Liver (tissue), 9 donors: ENCODE results near the gene C3orf52. TPM values are rescaled to one million over a fixed set of nuclear protein-coding genes. Genes with fewer than 3 reads are reported as not detected.
"Not testable (repeated sequence)": the region's sequence is repeated elsewhere in the genome, so short reads cannot be mapped to it uniquely, and the experiment has no call there.

Experiments used
- DNase-seq: peaks from one replicate; pipeline ENCODE4 v3.0.0-alpha.2; 2017; ENCODE audit warnings: low spot score
- H3K27ac ChIP-seq, 2 donors: one replicate each; pipeline ENCODE4 v1.7.0; 2013; ENCODE audit warnings: inconsistent platforms in 2 of 2, low read length in 2 of 2, control low read depth in 1 of 2, low read depth in 1 of 2, mild to moderate bottlenecking in 1 of 2
- H3K27me3 ChIP-seq, 4 donors: one replicate each; pipeline versions ENCODE4 v1.6.1 to v1.7.0; 2013; ENCODE audit warnings: low read length in 3 of 4, inconsistent platforms in 1 of 4, mild to moderate bottlenecking in 1 of 4, moderate library complexity in 1 of 4; ENCODE audit not compliant: control insufficient read depth in 4 of 4, insufficient read depth in 4 of 4
- H3K36me3 ChIP-seq, 4 donors: one replicate each; pipeline versions ENCODE4 v1.6.1 to v1.7.0; 2013; ENCODE audit warnings: low read length in 3 of 4, mild to moderate bottlenecking in 3 of 4, low read depth in 1 of 4, moderate library complexity in 1 of 4; ENCODE audit not compliant: control insufficient read depth in 4 of 4, insufficient read depth in 3 of 4
- H3K4me1 ChIP-seq, 4 donors: one replicate each; pipeline versions ENCODE4 v1.6.1 to v1.7.0; 2013; ENCODE audit warnings: low read length in 3 of 4, mild to moderate bottlenecking in 3 of 4, moderate library complexity in 1 of 4; ENCODE audit not compliant: control insufficient read depth in 4 of 4, insufficient read depth in 4 of 4
- H3K4me3 ChIP-seq, 3 donors: one replicate each; pipeline versions ENCODE4 v1.6.1 to v1.7.0; 2013; ENCODE audit warnings: low read length in 3 of 3, control low read depth in 1 of 3, low read depth in 1 of 3, mild to moderate bottlenecking in 1 of 3
- H3K9ac ChIP-seq, 2 donors: one replicate each; pipeline ENCODE4 v1.7.0; 2013; ENCODE audit warnings: low read length in 2 of 2, mild to moderate bottlenecking in 2 of 2, moderate library complexity in 2 of 2, control low read depth in 1 of 2, low read depth in 1 of 2
- H3K9me3 ChIP-seq, 4 donors: one replicate each; pipeline versions ENCODE4 v1.6.1 to v1.7.0; 2013; ENCODE audit warnings: low read length in 3 of 4; ENCODE audit not compliant: control insufficient read depth in 4 of 4
- EGR1 ChIP-seq, 2 donors: IDR thresholded peaks; 2 replicates each; pipeline ENCODE4 v1.6.1; 2016 to 2018; ENCODE audit warnings: antibody characterized with exemption in 2 of 2, low read depth in 2 of 2
- FOXA1 ChIP-seq: IDR thresholded peaks from 2 replicates; pipeline ENCODE4 v1.6.1; 2016; ENCODE audit warnings: antibody characterized with exemption
- GABPA ChIP-seq, 2 donors: IDR thresholded peaks in 1 of 2; conservative IDR thresholded peaks in 1 of 2; 2 replicates each; pipeline ENCODE4 v1.6.1; 2016; ENCODE audit warnings: antibody characterized with exemption in 2 of 2, mild to moderate bottlenecking in 1 of 2, moderate library complexity in 1 of 2
- HNF4A ChIP-seq, 2 donors: conservative IDR thresholded peaks; 2 replicates each; pipeline ENCODE4 v1.6.1; 2016; ENCODE audit warnings: antibody characterized with exemption in 2 of 2, mild to moderate bottlenecking in 2 of 2
- HNF4G ChIP-seq: IDR thresholded peaks from 2 replicates; pipeline ENCODE4 v1.6.1; 2016; ENCODE audit warnings: antibody characterized with exemption
- JUND ChIP-seq, 2 donors: IDR thresholded peaks; 2 replicates each; pipeline ENCODE4 v1.6.1; 2016; ENCODE audit warnings: antibody characterized with exemption in 2 of 2
- NR2F2 ChIP-seq: IDR thresholded peaks from 2 replicates; pipeline ENCODE4 v1.6.1; 2016; ENCODE audit warnings: antibody characterized with exemption
- RAD21 ChIP-seq, 2 donors: IDR thresholded peaks; 2 replicates each; pipeline ENCODE4 v1.6.1; 2016; ENCODE audit warnings: antibody characterized with exemption in 2 of 2, mild to moderate bottlenecking in 2 of 2
- RXRA ChIP-seq, 2 donors: IDR thresholded peaks; 2 replicates each; pipeline ENCODE4 v1.6.1; 2017 to 2018; ENCODE audit warnings: antibody characterized with exemption in 2 of 2, mild to moderate bottlenecking in 1 of 2
- SP1 ChIP-seq: IDR thresholded peaks from 2 replicates; pipeline ENCODE4 v1.6.1; 2018; ENCODE audit warnings: antibody characterized with exemption, mild to moderate bottlenecking
- TAF1 ChIP-seq: conservative IDR thresholded peaks from 2 replicates; pipeline ENCODE4 v1.6.1; 2016; ENCODE audit warnings: antibody characterized with exemption, mild to moderate bottlenecking
- YY1 ChIP-seq: IDR thresholded peaks from 2 replicates; pipeline ENCODE4 v1.6.1; 2016; ENCODE audit warnings: antibody characterized with exemption, mild to moderate bottlenecking
- WGBS: extraction: QIAGEN DNeasy Blood & Tissue Kit; methylation state at CpG from one replicate; pipeline ENCODE4 v1.1.7; 2013; 5-methylcytosine and 5-hydroxymethylcytosine counted together
- polyA plus RNA-seq, 2 donors: library from polyadenylated mRNA; stranded (reverse) in 1 of 2; unstranded in 1 of 2; fragments of 200-250 nt in 1 of 2; fragments of >200 nt in 1 of 2; fragmentation: Nextera tagmentation in 1 of 2; extraction: Ambion mirVana in 1 of 2; gene quantifications; one replicate each; pipeline versions ENCODE4 v1.2.1 to v1.2.3, GENCODE V29; 2013 to 2015
- total RNA-seq, 2 donors: library from RNA; depleted of rRNA; stranded (reverse); fragments of >200 nt; gene quantifications; one replicate each; pipeline ENCODE4 v1.2.3, GENCODE V29; 2014
- TF ChIP-seq, protein P1 (sequence below): IDR thresholded peaks from 2 replicates; pipeline ENCODE4 v1.6.1; 2016; ENCODE audit warnings: antibody characterized with exemption
- TF ChIP-seq, protein P2 (sequence below): IDR thresholded peaks from 2 replicates; pipeline ENCODE4 v1.6.1; 2016; ENCODE audit warnings: antibody characterized with exemption, mild to moderate bottlenecking
- TF ChIP-seq, protein P3 (sequence below): IDR thresholded peaks from 2 replicates; pipeline ENCODE4 v1.6.1; 2016; ENCODE audit warnings: antibody characterized with exemption
- donor health status: healthy.
- donor health status: healthy.
- donor health status: healthy.
- donor health status: healthy.
- donor health status: healthy.

Gene C3orf52
- total and polyA plus RNA-seq, 4 donors, result 0.10 to 1.8 (median 0.47) TPM; not detected in 1

DNA sequence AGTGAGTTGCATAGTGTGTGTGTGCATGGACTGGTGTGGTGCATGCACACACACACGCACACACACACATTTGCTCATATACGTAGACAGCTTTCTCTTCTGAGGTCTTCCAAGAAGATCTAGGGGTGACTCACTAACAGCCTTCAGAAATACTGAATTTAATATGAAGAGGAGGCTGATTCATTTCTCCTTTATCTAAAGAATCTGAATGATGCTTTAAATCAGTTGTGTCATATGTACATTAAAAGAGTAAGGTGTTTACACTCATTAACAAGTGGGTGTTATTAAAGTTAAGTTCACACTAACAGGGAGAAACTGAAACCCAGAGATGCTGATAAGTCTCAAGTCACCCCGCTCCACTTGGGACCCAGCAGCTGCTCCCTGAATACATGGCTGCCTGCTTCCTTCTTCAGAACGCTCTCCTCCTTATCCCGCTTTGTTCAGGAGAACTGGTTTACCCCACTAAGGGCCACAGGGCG, 29.7 kb upstream of the C3orf52 start (continued):
- TF ChIP-seq, protein P1, sequence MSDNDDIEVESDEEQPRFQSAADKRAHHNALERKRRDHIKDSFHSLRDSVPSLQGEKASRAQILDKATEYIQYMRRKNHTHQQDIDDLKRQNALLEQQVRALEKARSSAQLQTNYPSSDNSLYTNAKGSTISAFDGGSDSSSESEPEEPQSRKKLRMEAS, result no peak
- TF ChIP-seq JUND (IDR thresholded peaks at IDR 0.05), result no peak
- TF ChIP-seq NR2F2, result no peak
- TF ChIP-seq EGR1 (IDR thresholded peaks at IDR 0.05; ENCODE audit: low read depth in 2 of 2), result no peak
- no peak for TF ChIP-seq FOXA1
- no peak for TF ChIP-seq RAD21 (IDR thresholded peaks at IDR 0.05)
- no peak for TF ChIP-seq HNF4A (conservative IDR thresholded peaks at IDR 0.05)
- TF ChIP-seq HNF4G, result no peak
- no peak for TF ChIP-seq RXRA (IDR thresholded peaks at IDR 0.05)
- TF ChIP-seq GABPA (IDR thresholded peaks at IDR 0.05 in 1 of 2, conservative IDR thresholded peaks at IDR 0.05 in 1 of 2), result no peak

DNA sequence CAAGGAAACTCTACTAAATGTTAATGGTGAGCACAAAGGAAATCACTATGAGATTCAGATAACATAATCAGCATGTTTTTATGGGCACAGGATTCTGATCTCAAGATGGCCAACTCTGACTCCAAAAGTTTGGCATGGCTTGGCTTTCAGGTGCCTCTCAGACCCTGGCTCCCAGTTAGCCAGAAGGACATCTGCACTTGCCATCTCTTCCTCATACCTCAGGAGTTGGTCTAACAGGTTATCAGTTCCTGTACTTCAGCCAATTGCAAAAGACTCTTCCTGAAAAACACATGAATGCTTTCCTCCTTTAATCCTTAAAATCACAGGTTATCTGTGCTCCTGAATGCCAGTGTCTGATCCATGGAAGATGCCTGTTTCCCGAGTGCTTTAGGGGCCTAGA, 26.7 kb upstream of the C3orf52 start:
- no peaks in the 10 kb centered on the region for H3K9me3 ChIP-seq
- 69% methylated on average over 1 of the region's 1 CpG for WGBS
- H3K27me3 ChIP-seq, result peaks cover 0 to 10% (median 0%) of the 10 kb centered on the region in 4 donors
- no peak overlapping the region for H3K9ac ChIP-seq
- H3K4me3 ChIP-seq, result no peak overlapping the region
- no peak for DNase-seq
- TF ChIP-seq SP1 (no peak), YY1 (no peak), HNF4G (no peak), FOXA1 (no peak), RAD21 (IDR thresholded peaks at IDR 0.05) (no peak), HNF4A (conservative IDR thresholded peaks at IDR 0.05) (no peak), NR2F2 (no peak), JUND (IDR thresholded peaks at IDR 0.05) (no peak), EGR1 (IDR thresholded peaks at IDR 0.05; ENCODE audit: low read depth in 2 of 2) (no peak), TAF1 (no peak)
- TF ChIP-seq, protein P2, sequence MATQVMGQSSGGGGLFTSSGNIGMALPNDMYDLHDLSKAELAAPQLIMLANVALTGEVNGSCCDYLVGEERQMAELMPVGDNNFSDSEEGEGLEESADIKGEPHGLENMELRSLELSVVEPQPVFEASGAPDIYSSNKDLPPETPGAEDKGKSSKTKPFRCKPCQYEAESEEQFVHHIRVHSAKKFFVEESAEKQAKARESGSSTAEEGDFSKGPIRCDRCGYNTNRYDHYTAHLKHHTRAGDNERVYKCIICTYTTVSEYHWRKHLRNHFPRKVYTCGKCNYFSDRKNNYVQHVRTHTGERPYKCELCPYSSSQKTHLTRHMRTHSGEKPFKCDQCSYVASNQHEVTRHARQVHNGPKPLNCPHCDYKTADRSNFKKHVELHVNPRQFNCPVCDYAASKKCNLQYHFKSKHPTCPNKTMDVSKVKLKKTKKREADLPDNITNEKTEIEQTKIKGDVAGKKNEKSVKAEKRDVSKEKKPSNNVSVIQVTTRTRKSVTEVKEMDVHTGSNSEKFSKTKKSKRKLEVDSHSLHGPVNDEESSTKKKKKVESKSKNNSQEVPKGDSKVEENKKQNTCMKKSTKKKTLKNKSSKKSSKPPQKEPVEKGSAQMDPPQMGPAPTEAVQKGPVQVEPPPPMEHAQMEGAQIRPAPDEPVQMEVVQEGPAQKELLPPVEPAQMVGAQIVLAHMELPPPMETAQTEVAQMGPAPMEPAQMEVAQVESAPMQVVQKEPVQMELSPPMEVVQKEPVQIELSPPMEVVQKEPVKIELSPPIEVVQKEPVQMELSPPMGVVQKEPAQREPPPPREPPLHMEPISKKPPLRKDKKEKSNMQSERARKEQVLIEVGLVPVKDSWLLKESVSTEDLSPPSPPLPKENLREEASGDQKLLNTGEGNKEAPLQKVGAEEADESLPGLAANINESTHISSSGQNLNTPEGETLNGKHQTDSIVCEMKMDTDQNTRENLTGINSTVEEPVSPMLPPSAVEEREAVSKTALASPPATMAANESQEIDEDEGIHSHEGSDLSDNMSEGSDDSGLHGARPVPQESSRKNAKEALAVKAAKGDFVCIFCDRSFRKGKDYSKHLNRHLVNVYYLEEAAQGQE, result no peak
- TF ChIP-seq, protein P3, sequence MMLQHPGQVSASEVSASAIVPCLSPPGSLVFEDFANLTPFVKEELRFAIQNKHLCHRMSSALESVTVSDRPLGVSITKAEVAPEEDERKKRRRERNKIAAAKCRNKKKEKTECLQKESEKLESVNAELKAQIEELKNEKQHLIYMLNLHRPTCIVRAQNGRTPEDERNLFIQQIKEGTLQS, result no peak
- no peaks in the 10 kb centered on the region for H3K36me3 ChIP-seq
- H3K4me1 ChIP-seq, result no peaks in the 10 kb centered on the region
- H3K27ac ChIP-seq, result no peak overlapping the region

DNA sequence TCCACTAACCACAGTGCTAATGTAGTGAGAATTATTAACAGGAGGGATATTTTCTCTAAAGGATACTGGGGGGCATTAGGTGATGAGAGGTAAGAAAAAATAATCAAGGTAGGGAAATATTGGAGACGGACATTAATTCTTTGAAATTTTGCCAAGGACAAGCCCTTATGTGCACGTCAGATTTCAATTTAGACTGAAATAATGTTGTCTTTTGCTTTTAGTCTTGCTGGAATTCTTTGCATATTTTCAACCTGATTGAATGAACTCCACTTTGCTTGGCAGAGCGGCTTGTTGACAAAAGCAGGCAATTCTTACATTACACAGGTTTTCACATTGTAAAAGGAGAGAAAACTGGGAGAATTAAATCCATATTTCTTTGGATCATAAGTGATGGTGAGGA, 25.0 kb upstream of the C3orf52 start:
- Histone ChIP-seq H3K4me3 (no peak overlapping the region), H3K4me1 (no peaks in the 10 kb centered on the region), H3K27me3 (peaks cover 0 to 10% (median 0%) of the 10 kb centered on the region in 4 donors), H3K36me3 (no peaks in the 10 kb centered on the region), H3K9ac (no peak overlapping the region), H3K9me3 (no peaks in the 10 kb centered on the region), H3K27ac (no peak overlapping the region)
- no peak for TF ChIP-seq HNF4A (conservative IDR thresholded peaks at IDR 0.05)
- whole genome bisulfite sequencing, result 77% methylated on average over 3 of the region's 3 CpGs
- DNase-seq, result no peak

DNA sequence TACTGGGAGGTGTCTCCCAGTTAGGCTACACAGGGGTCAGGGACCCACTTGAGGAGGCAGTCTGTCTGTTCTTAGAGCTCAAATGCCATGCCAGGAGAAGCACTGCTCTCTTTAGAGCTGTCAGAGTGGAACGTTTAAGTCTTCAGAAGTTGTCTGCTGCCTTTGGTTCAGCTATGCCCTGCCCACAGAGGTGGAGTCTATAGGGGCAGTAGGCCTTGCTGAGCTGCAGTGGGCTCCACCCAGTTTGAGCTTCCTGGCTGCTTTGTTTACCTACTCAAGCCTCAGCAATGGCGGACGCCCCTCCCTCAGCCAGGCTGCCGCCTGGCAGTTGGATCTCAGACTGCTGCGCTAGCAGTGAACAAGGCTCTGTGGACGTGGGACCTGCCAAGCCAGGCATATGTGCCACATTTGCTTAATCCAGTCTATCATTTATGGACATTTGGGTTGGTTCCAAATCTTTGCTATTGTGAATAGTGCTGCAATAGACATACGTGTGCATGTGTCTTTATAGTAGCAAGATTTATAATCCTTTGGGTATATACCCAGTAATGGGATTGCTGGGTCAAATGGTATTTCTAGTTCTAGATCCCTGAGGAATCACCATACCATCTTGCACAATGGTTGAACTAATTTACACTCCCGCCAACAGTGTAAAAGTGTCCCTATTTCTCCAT, 13.7 kb upstream of the C3orf52 start:
- H3K9ac ChIP-seq, H3K36me3 ChIP-seq, H3K27ac ChIP-seq, H3K9me3 ChIP-seq, H3K4me1 ChIP-seq, H3K27me3 ChIP-seq, DNase-seq, H3K4me3 ChIP-seq: not testable (repeated sequence)
- WGBS, result 81% methylated on average over 8 of the region's 8 CpGs
